Osteocyte (in vitro differentiated cells): ENCODE measurements around the gene GAB2. TPM values are rescaled to one million over a fixed set of nuclear protein-coding genes. Genes with fewer than 3 reads are reported as not detected.

Source experiments
- DNase-seq: peaks from one replicate; pipeline ENCODE4 v3.0.0; 2021; ENCODE audit warnings: mixed read lengths; ENCODE audit not compliant: unreplicated experiment; ENCODE audit errors: extremely low spot score
- H3K27ac Mint-ChIP-seq: one replicate; pipeline ENCODE4 v1.8.0; 2021; ENCODE audit warnings: mild to moderate bottlenecking, mixed read lengths; ENCODE audit not compliant: unreplicated experiment
- H3K27me3 Mint-ChIP-seq: one replicate; pipeline ENCODE4 v1.8.0; 2021; ENCODE audit warnings: mixed read lengths; ENCODE audit not compliant: unreplicated experiment
- H3K36me3 Mint-ChIP-seq: one replicate; pipeline ENCODE4 v1.8.0; 2021; ENCODE audit warnings: mixed read lengths; ENCODE audit not compliant: unreplicated experiment
- H3K4me1 Mint-ChIP-seq: one replicate; pipeline ENCODE4 v1.8.0; 2021; ENCODE audit warnings: mixed read lengths; ENCODE audit not compliant: unreplicated experiment
- H3K4me3 Mint-ChIP-seq: one replicate; pipeline ENCODE4 v1.8.0; 2021; ENCODE audit warnings: mild to moderate bottlenecking, moderate library complexity, mixed read lengths; ENCODE audit not compliant: unreplicated experiment
- H3K9me3 Mint-ChIP-seq: one replicate; pipeline ENCODE4 v1.8.0; 2021; ENCODE audit warnings: mixed read lengths; ENCODE audit not compliant: unreplicated experiment
- CTCF ChIP-seq: fragments of 200-600 bp; sonication (generic); IDR thresholded peaks from 2 replicates; pipeline ENCODE4 v1.5.0; 2021; ENCODE audit warnings: antibody characterized with exemption, mild to moderate bottlenecking, moderate library complexity
- total RNA-seq: library from RNA; stranded (reverse); gene quantifications from 2 replicates; pipeline ENCODE4 v1.2.1, GENCODE V29; 2021

GAB2 gene
- total RNA-seq, 1 donor from 2014 or later: 11.4 TPM

GRCh38 chr11:78221396-78222315, 196.0 kb downstream of the GAB2 start:
- H3K9me3 Mint-ChIP-seq: no peaks in the 10 kb centered on the region
- peak; percentile 48 for DNase-seq
- no peak overlapping the region for H3K27ac Mint-ChIP-seq
- no peak overlapping the region for H3K4me3 Mint-ChIP-seq
- H3K27me3 Mint-ChIP-seq: no peaks in the 10 kb centered on the region
- no peaks in the 10 kb centered on the region for H3K4me1 Mint-ChIP-seq
- no peak for TF ChIP-seq CTCF
- H3K36me3 Mint-ChIP-seq: peaks cover 31% of the 10 kb centered on the region

- Mint-ChIP-seq H3K27ac (no peak overlapping the region), H3K27me3 (no peaks in the 10 kb centered on the region), H3K36me3 (peaks cover 34% of the 10 kb centered on the region), H3K9me3 (no peaks in the 10 kb centered on the region), H3K4me1 (no peaks in the 10 kb centered on the region), H3K4me3 (no peak overlapping the region)
- DNase-seq: peak; percentile 34
- no peak for TF ChIP-seq CTCF
Measured at GRCh38 chr11:78220218-78221157, 197.1 kb downstream of the GAB2 start.

GRCh38 chr11:78219493-78220217, 198.0 kb downstream of the GAB2 start:
- Mint-ChIP-seq H3K27me3 (no peaks in the 10 kb centered on the region), H3K9me3 (no peaks in the 10 kb centered on the region), H3K27ac (no peak overlapping the region), H3K36me3 (peaks cover 29% of the 10 kb centered on the region), H3K4me3 (no peak overlapping the region), H3K4me1 (no peaks in the 10 kb centered on the region)
- no peak for DNase-seq
- TF ChIP-seq CTCF: no peak

GRCh38 chr11:78218707-78219492, 198.7 kb downstream of the GAB2 start:
- no peaks in the 10 kb centered on the region for H3K9me3 Mint-ChIP-seq
- peaks cover 25% of the 10 kb centered on the region for H3K36me3 Mint-ChIP-seq
- DNase-seq: no peak
- no peaks in the 10 kb centered on the region for H3K4me1 Mint-ChIP-seq
- H3K27me3 Mint-ChIP-seq: no peaks in the 10 kb centered on the region
- TF ChIP-seq CTCF: no peak
- H3K4me3 Mint-ChIP-seq: no peak overlapping the region
- H3K27ac Mint-ChIP-seq: peak overlapping the region; percentile 16
